Calu3 (cell line): ENCODE results near the gene CCBE1. TPM values are rescaled to one million over a fixed set of nuclear protein-coding genes. Genes with fewer than 3 reads are reported as not detected.

Experiments used
- BruUV-seq: library from RNA; stranded (reverse); fragments of 400-500 nt; replicated peaks from 2 replicates; lab custom pipeline; 2021; lab: Mats Ljungman, UMichigan
- CTCF ChIA-PET: fragments of 300-600 bp; sonication (Branson Sonifier 250); formaldehyde crosslinking; loops from one replicate; lab custom pipeline; 2022; ENCODE audit warnings: antibody characterized with exemption; lab: Charles Lee
- DNase-seq: peaks from one replicate; pipeline ENCODE4 v3.0.0; 2022
- H3K27ac Mint-ChIP-seq: one replicate; pipeline ENCODE4 v1.8.0; 2022; ENCODE audit warnings: mixed read lengths; ENCODE audit not compliant: unreplicated experiment
- H3K27me3 Mint-ChIP-seq: one replicate; pipeline ENCODE4 v1.8.0; 2022; ENCODE audit warnings: mixed read lengths; ENCODE audit not compliant: unreplicated experiment
- H3K36me3 Mint-ChIP-seq: one replicate; pipeline ENCODE4 v1.8.0; 2022; ENCODE audit warnings: mild to moderate bottlenecking, moderate library complexity, mixed read lengths; ENCODE audit not compliant: insufficient read depth, unreplicated experiment
- H3K4me1 Mint-ChIP-seq: one replicate; pipeline ENCODE4 v1.8.0; 2022; ENCODE audit warnings: mild to moderate bottlenecking, low read depth, mixed read lengths; ENCODE audit not compliant: unreplicated experiment
- H3K4me3 Mint-ChIP-seq: one replicate; pipeline ENCODE4 v1.8.0; 2022; ENCODE audit warnings: mild to moderate bottlenecking, low read depth, moderate library complexity, mixed read lengths; ENCODE audit not compliant: unreplicated experiment
- H3K9me3 Mint-ChIP-seq: one replicate; pipeline ENCODE4 v1.8.0; 2022; ENCODE audit warnings: low read depth, mixed read lengths; ENCODE audit not compliant: unreplicated experiment
- intact Hi-C: fragments of 100-400 bp; cut with micrococcal nuclease; formaldehyde crosslinking; loops from one replicate; pipeline ENCODE4 v1.10.0; 2022; ENCODE audit not compliant: unreplicated experiment
- total RNA-seq: library from RNA; stranded (reverse); gene quantifications from 2 replicates; pipeline ENCODE4 v1.2.3, GENCODE V29; 2022
- TF ChIP-seq, protein P1 (sequence below): fragments of 200-600 bp; IDR thresholded peaks from one replicate; pipeline ENCODE4 v1.8.0; 2022; ENCODE audit warnings: antibody characterized with exemption; ENCODE audit not compliant: unreplicated experiment

CCBE1 gene
- total RNA-seq, 1 experiment from 2014 or later: 0.12 TPM

DNA sequence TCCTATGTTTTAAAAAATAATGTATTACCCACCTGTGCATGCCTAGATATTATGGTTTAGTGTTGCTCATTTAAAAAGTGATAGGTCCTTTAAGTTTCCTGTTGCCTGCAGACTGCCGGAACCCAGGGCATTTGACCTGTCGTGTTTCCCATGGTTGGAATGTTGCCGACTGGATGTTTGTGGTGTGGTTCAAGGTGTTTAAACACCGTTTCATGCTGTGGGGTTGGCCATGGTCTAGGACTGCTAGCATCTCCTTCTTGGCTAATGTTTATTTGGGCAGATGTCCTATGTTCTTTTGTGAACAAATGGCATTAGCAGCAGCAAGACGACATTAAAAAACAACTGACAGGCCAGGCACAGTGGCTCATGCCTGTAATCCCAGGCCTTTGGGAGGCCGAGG lies 245.3 kb downstream of the CCBE1 start:
- Mint-ChIP-seq H3K36me3 (no peaks in the 10 kb centered on the region), H3K4me1 (no peaks in the 10 kb centered on the region), H3K9me3 (no peaks in the 10 kb centered on the region), H3K27me3 (peaks cover 85% of the 10 kb centered on the region), H3K27ac (no peak overlapping the region), H3K4me3 (no peak overlapping the region)
- DNase-seq: no peak
- intact Hi-C loops: no loop called here
- BruUV-seq: no TSS peak
- CTCF ChIA-PET: no interaction called here
- TF ChIP-seq, protein P1, sequence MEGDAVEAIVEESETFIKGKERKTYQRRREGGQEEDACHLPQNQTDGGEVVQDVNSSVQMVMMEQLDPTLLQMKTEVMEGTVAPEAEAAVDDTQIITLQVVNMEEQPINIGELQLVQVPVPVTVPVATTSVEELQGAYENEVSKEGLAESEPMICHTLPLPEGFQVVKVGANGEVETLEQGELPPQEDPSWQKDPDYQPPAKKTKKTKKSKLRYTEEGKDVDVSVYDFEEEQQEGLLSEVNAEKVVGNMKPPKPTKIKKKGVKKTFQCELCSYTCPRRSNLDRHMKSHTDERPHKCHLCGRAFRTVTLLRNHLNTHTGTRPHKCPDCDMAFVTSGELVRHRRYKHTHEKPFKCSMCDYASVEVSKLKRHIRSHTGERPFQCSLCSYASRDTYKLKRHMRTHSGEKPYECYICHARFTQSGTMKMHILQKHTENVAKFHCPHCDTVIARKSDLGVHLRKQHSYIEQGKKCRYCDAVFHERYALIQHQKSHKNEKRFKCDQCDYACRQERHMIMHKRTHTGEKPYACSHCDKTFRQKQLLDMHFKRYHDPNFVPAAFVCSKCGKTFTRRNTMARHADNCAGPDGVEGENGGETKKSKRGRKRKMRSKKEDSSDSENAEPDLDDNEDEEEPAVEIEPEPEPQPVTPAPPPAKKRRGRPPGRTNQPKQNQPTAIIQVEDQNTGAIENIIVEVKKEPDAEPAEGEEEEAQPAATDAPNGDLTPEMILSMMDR: no peak

DNA sequence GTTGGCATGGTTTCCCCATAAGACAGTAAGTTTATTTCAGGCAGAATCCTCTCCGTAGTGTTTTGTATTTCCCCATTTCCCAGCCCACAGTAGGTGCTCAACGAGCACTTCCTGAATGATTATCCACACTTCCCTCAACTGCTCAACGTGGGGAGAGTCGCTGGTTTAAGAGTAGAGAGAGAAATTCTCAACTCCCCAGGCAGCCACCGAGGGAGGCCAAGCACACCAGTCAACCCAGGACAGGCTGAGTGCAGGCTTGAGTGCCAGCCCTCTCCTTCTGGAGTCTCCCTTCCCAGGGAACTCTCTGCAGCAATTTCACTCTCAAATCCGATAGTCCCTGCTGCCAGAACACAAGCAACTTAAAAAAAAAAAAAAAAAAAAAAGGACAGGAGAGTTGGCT lies 246.2 kb downstream of the CCBE1 start:
- Mint-ChIP-seq H3K4me1 (no peaks in the 10 kb centered on the region), H3K9me3 (no peaks in the 10 kb centered on the region), H3K27ac (no peak overlapping the region), H3K27me3 (peaks cover 85% of the 10 kb centered on the region), H3K36me3 (no peaks in the 10 kb centered on the region), H3K4me3 (no peak overlapping the region)
- DNase-seq: no peak
- TF ChIP-seq, protein P1: no peak
- intact Hi-C loops: no loop called here
- CTCF ChIA-PET: no interaction called here
- no TSS peak for BruUV-seq

DNA sequence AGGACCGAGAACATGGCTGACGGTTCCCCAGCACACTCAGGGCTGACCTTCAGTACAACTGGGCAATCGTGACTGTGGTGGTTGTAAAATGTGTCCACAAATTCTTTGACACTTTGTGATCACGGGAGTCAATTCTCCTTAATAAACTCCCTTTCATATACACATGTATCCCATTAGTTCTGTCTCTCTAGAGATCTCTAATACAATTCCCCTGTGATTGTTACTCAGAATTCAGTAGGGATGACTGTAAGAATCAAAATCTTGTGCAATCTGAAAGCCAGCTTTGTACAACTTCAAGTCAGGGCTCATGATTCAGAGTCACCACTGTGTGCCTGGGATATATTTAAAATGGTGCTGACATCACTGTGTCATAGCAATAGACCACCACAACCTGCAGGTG lies 248.7 kb downstream of the CCBE1 start:
- H3K27me3 Mint-ChIP-seq: peaks cover 82% of the 10 kb centered on the region
- CTCF ChIA-PET: interaction anchor here (1.5 kb wide), 1 partner anchor 11 kb away, joined by 3 read pairs; no protein-coding TSS in a partner anchor
- no peaks in the 10 kb centered on the region for H3K4me1 Mint-ChIP-seq
- no TSS peak for BruUV-seq
- intact Hi-C loops: no loop called here
- TF ChIP-seq, protein P1: no peak
- H3K36me3 Mint-ChIP-seq: no peaks in the 10 kb centered on the region
- no peak overlapping the region for H3K27ac Mint-ChIP-seq
- no peak overlapping the region for H3K4me3 Mint-ChIP-seq
- no peaks in the 10 kb centered on the region for H3K9me3 Mint-ChIP-seq
- DNase-seq: no peak

DNA sequence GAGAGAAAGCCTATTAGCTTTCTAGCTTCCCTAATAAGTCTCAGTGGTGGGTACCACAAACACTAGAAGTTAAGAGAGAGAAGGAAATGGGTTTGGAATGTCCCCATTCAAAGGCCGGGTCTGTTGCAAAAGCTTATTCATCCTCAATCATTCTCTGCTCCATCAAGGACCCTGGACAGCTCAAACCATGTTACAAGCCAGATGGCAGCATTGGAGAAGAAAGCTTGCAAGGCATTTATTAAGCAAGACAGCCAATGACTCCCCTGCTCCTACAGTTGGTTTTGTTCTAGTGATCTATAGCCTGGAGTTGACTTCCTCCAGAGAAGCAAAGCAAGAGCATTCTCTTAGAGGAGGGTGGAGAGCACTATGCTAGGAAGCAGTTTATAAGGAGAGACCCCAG lies 251.2 kb downstream of the CCBE1 start:
- no peak for DNase-seq
- TF ChIP-seq, protein P1: no peak
- Mint-ChIP-seq H3K4me1 (no peaks in the 10 kb centered on the region), H3K27ac (no peak overlapping the region), H3K9me3 (no peaks in the 10 kb centered on the region), H3K36me3 (no peaks in the 10 kb centered on the region), H3K27me3 (peaks cover 82% of the 10 kb centered on the region), H3K4me3 (no peak overlapping the region)
- CTCF ChIA-PET: no interaction called here
- intact Hi-C loops: no loop called here
- BruUV-seq: no TSS peak
